GM18873 (cell line): ENCODE measurements around the gene VSIG8.

Experiments
- ATAC-seq: cut with Tn5 transposase; IDR thresholded peaks from one replicate; pipeline ENCODE4 v1.9.1; 2021; ENCODE audit warnings: mild to moderate bottlenecking, moderate library complexity, moderate number of reproducible peaks; ENCODE audit not compliant: unreplicated experiment, low FRiP score

Gene VSIG8

DNA sequence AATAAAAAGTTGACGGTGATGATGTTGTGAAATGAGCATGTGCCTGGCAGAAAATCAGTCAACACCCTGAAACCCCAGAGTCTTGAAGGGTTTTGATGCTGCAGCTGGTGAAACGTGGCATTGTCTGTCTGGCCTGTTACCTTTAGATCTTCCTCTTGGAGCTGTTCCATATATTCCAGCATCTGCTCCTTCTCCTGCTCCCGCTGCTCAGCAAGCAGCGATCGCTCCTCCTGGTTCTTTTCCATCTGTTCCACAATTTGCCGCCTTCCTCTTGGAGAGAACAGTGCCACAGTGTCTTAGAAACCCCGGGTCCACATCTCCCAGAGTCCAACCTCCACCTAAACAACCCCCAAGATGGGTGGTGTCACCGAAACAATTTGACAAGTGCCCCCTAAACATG lies 21.8 kb upstream of the VSIG8 start:
- no peak for ATAC-seq

DNA sequence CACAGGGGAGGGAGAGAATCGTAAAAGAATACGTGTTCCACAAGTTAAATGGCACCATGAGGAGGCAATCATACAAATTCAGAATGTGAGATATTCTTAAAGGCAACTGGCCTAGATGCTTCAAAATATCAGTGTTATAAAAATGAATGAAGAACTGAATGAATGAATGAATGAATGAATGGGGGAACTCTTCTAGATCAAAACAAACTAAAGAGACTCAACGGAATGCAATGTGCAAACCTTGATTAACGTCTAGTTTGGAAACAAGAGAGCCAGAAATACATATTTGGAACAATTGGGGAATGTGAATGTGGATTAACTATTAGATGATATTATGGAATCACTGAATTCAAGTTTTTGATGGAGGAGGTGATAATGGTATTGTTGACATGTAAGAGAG lies 20.7 kb upstream of the VSIG8 start:
- ATAC-seq: no peak

DNA sequence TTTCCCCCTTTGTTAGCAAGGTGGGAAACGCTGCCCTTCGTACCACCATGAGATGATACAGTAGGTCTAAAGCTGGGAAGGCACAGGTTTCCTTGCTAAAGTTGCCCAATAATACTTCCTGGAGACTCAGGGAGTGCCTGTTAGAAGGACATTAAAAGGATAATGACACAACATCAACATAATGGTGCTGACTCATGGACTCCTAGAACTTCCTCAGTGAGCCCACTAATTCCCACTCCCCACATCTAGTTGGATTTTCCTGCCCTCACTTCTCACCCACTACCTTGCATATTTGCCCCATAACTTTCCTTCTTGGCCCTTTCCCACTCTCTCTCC lies 20.0 kb upstream of the VSIG8 start:
- no peak for ATAC-seq

DNA sequence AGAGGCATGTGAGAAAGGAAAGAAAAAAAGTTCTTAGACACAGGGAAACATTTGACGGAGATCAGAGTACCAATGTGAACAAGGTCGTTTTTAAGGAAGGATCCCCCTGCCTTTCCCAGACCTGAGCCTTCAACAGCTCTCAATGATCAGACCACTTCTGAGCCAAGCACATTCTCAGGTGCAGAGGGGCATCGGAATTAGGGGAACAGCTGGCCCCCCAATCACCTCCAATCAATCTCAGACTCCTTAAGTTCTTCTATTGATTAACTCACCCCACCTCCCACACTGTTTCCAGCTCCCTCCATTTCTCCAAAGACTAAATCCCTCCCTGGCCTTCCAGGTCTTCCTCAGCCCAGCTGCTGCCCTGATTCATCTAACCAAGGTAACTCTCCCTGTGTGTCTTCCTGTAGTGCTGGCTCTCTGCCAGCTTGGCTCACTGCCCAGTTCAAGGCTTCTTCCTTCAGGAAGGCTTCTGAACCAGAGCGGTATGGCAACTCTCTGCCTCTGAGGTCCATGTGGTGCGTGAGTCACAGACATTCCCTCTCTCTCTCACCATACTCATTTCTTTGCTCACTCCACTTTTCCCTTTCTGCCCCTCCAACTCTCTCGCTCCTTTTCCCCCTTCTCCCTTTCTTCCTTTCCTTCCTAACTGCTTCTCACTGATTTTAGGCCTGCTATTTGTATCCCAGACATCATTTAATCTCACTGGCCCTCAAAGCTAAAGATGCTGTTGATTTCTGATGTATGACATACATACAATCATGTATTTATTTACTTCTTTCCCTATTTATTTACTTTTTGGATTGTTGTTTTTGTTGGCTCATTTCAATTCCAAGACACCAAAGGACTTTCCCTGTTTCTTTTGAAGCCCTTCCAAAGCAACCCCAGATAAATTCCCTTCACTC lies 19.4 kb upstream of the VSIG8 start:
- no peak for ATAC-seq

- no peak for ATAC-seq
These were observed 18.0 kb upstream of the VSIG8 start for GRCh38 chr1:159880430-159880829.

GRCh38 chr1:159879977-159880376 lies 17.5 kb upstream of the VSIG8 start:
- ATAC-seq: no peak

DNA sequence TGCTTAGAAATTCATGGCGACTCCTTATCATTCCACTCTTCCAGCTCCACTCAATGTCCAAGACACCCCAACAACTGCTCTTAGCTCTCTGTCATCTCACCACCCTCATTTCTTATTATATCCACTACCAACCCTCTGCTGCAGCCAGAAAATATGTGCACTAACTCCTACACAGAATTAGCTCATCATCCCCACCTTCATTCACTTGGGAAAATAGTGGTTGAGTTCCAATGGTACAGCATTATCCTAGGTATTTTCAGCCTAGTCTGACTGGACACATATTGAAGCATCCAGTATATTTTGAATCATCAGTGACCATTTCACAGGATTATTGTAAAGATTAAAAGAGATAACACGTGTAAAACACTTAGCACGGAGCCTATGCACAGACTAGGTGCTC lies 16.7 kb upstream of the VSIG8 start:
- ATAC-seq: no peak

GRCh38 chr1:159877695-159878444 lies 15.4 kb upstream of the VSIG8 start:
- ATAC-seq: no peak

GRCh38 chr1:159873530-159874143 lies 11.2 kb upstream of the VSIG8 start:
- ATAC-seq: no peak

DNA sequence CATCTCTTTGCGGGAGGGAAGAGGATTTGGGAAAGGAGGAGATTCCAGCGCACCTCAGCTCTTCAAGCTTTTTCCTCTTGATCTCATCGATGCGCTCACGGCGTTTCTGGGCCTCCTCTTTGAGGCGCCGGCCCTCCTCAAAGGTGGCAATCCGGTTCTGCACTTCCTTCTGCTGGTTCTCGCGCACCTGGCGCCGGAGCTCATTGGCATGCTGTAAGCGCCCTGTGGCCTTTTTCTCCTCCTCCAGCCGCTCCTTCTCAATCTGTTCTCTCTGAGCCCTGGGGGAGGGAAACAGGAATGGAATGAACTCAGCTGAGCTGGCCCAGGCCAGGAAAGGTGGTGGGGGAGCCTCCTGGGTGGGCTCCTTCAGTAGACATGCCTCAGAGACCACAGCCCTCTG lies 10.4 kb upstream of the VSIG8 start:
- ATAC-seq: no peak

GRCh38 chr1:159870704-159871103 lies 8.2 kb upstream of the VSIG8 start:
- no peak for ATAC-seq

GRCh38 chr1:159869607-159870006 lies 7.2 kb upstream of the VSIG8 start:
- ATAC-seq: no peak

- no peak for ATAC-seq
These were observed 6.7 kb upstream of the VSIG8 start for GRCh38 chr1:159869173-159869572.

DNA sequence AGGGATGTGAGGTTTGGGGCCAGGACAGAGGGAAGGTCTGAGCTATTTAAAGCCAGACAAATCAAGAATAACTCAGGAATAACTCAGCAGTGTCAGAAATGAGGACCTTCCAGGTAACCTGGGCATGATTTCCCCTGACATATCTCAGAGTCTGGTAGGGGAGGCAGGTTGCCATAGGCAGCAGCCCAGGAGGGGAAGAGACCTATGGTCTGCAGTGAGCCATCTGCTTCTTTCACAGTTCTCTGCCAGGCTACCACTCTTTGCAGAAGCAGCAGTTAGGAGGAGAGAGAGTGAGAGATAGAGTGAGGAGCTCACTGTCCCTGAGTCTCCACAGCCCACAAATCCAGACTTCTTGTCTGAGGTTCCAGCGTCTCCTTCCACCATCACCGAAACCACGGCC lies 6.3 kb upstream of the VSIG8 start:
- no peak for ATAC-seq

- no peak for ATAC-seq
These were observed 5.2 kb upstream of the VSIG8 start for GRCh38 chr1:159867664-159868026.

GRCh38 chr1:159866905-159867663 lies 4.6 kb upstream of the VSIG8 start:
- no peak for ATAC-seq

GRCh38 chr1:159866066-159866465 lies 3.6 kb upstream of the VSIG8 start:
- no peak for ATAC-seq

- no peak for ATAC-seq
These were observed 1.8 kb upstream of the VSIG8 start for GRCh38 chr1:159864262-159864661.

DNA sequence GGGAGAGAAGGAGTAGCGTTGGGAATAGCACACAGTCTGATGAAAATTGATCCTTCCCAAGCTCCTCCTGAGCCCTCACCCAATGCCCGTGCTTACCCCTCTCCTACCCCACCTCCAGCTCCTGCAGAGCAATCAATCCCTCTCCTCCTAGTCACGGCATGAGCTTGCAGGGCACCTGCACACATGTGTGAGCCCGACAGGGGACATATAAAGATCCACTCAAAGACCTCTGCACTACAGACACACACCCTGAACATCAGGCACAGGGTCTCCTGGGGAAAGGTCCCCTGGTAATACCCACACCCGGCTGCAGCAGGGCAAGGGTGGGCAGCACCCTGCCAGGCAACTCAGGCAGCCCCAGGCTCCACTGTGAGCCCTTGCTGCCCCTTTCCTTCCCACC lies 426 bp downstream of the VSIG8 start:
- no peak for ATAC-seq

- ATAC-seq: no peak
These were observed 1.2 kb downstream of the VSIG8 start for GRCh38 chr1:159861218-159861617.

- ATAC-seq: no peak
These were observed 2.0 kb downstream of the VSIG8 start for GRCh38 chr1:159860456-159860855.
